Right renal pelvis (tissue), 4 donors: ENCODE measurements around the gene DARS1. TPM values are rescaled to one million over a fixed set of nuclear protein-coding genes. Genes with fewer than 3 reads are reported as not detected.
A peak's percentile ranks its signal among the peaks of the same experiment; 100 is the strongest.

ENCODE experiments used
- DNase-seq, 4 donors: peaks; one replicate each; pipeline ENCODE4 v3.0.0-alpha.2; 2013; ENCODE audit warnings: low read depth in 4 of 4, low spot score in 3 of 4, missing footprints in 1 of 4
- polyA plus RNA-seq, 4 donors: library from polyadenylated mRNA; unstranded; fragments of 120-200 nt; gene quantifications; one replicate each; pipeline ENCODE4 v1.2.1, GENCODE V29; 2013; ENCODE audit not compliant: insufficient read length in 4 of 4

DARS1 gene
- polyA plus RNA-seq, 4 donors: 117 to 140 (median 137) TPM

GRCh38 chr2:135948642-135949355 is 36.6 kb downstream of the DARS1 start:
- no peak for DNase-seq

GRCh38 chr2:135948141-135948540 is 37.3 kb downstream of the DARS1 start:
- no peak for DNase-seq

- DNase-seq: no peak
These were observed 37.9 kb downstream of the DARS1 start for GRCh38 chr2:135947483-135947882.

- no peak for DNase-seq
These were observed 39.9 kb downstream of the DARS1 start for GRCh38 chr2:135945526-135945925.

GRCh38 chr2:135944625-135945024 is 40.8 kb downstream of the DARS1 start:
- no peak for DNase-seq

GRCh38 chr2:135942936-135943688 is 42.3 kb downstream of the DARS1 start:
- DNase-seq: no peak

- DNase-seq: no peak
These were observed 48.9 kb downstream of the DARS1 start for GRCh38 chr2:135936524-135936923.

GRCh38 chr2:135935914-135936313 is 49.5 kb downstream of the DARS1 start:
- DNase-seq: no peak

GRCh38 chr2:135931776-135932443 is 53.5 kb downstream of the DARS1 start:
- DNase-seq: no peak

- DNase-seq: no peak
These were observed 58.8 kb downstream of the DARS1 start for GRCh38 chr2:135926605-135927004.

GRCh38 chr2:135925571-135925970 is 59.9 kb downstream of the DARS1 start:
- DNase-seq: no peak

GRCh38 chr2:135916207-135916606 is 69.2 kb downstream of the DARS1 start:
- peak in 3 of 4 donors; percentile 7 to 44 (median 24) for DNase-seq

GRCh38 chr2:135914485-135914884 is 70.9 kb downstream of the DARS1 start:
- DNase-seq: no peak

- DNase-seq: peak; percentile 17 to 42 (median 36)
These were observed 71.6 kb downstream of the DARS1 start for GRCh38 chr2:135913727-135914365.

- no peak for DNase-seq
These were observed 75.5 kb downstream of the DARS1 start for GRCh38 chr2:135909976-135910375.

GRCh38 chr2:135905679-135906078 is 79.7 kb downstream of the DARS1 start:
- DNase-seq: no peak

GRCh38 chr2:135904341-135904989 is 81.0 kb downstream of the DARS1 start:
- no peak for DNase-seq

GRCh38 chr2:135903650-135904049 is 81.8 kb downstream of the DARS1 start:
- DNase-seq: no peak

GRCh38 chr2:135899567-135899966 is 85.9 kb downstream of the DARS1 start:
- DNase-seq: no peak

- no peak for DNase-seq
These were observed 87.1 kb downstream of the DARS1 start for GRCh38 chr2:135898234-135898786.
